Upper lobe of right lung (tissue), 1 donor: ENCODE results near the gene CNGA3. TPM values are rescaled to one million over a fixed set of nuclear protein-coding genes. Genes with fewer than 3 reads are reported as not detected.

Experiments
- ATAC-seq: fragments of 200-7000 bp; cut with Tn5 transposase; one replicate; pipeline ENCODE4 v1.9.1; 2020; ENCODE audit warnings: mild to moderate bottlenecking, moderate library complexity
- DNase-seq: peaks from one replicate; pipeline ENCODE4 v3.0.0-alpha.2; 2020
- H3K27ac ChIP-seq: fragments of 200-600 bp; one replicate; pipeline ENCODE4 v1.8.0; 2022
- H3K27me3 ChIP-seq: fragments of 200-600 bp; one replicate; pipeline ENCODE4 v1.8.0; 2022; ENCODE audit warnings: mild to moderate bottlenecking
- H3K36me3 ChIP-seq: fragments of 200-600 bp; one replicate; pipeline ENCODE4 v1.8.0; 2022
- H3K4me1 ChIP-seq: fragments of 200-600 bp; one replicate; pipeline ENCODE4 v1.8.0; 2022
- H3K4me3 ChIP-seq: fragments of 200-600 bp; one replicate; pipeline ENCODE4 v1.8.0; 2022; ENCODE audit warnings: mild to moderate bottlenecking
- H3K9me3 ChIP-seq: fragments of 200-600 bp; one replicate; pipeline ENCODE4 v1.8.0; 2022
- intact Hi-C: fragments of 100-400 bp; cut with DNase I; formaldehyde crosslinking; loops from one replicate; pipeline ENCODE4 v1.11.0; 2022
- total RNA-seq: library from RNA; stranded (reverse); fragmentation: NEBNext Ultra II Directional; extraction: Animal tissue kit (Norgen Biotek cat#: 25700); gene quantifications from one replicate; pipeline ENCODE4 v1.2.1, GENCODE V29; 2021
- TF ChIP-seq, protein P1 (sequence below): fragments of 200-600 bp; IDR thresholded peaks from one replicate; pipeline ENCODE4 v1.8.0; 2022; ENCODE audit warnings: antibody characterized with exemption
- donor health status: DM: no; HTN: yes; CAD: no; lungs with severe emphysema.

CNGA3 gene
- total RNA-seq, 1 donor from 2014 or later, result 0.17 TPM

- no peak for DNase-seq
- no peak overlapping the region for H3K27ac ChIP-seq
- intact Hi-C loops, result no loop called here
- H3K36me3 ChIP-seq, result no peaks in the 10 kb centered on the region
- H3K4me3 ChIP-seq, result no peak overlapping the region
- no peak for ATAC-seq
- H3K4me1 ChIP-seq, result no peaks in the 10 kb centered on the region
- TF ChIP-seq, protein P1, sequence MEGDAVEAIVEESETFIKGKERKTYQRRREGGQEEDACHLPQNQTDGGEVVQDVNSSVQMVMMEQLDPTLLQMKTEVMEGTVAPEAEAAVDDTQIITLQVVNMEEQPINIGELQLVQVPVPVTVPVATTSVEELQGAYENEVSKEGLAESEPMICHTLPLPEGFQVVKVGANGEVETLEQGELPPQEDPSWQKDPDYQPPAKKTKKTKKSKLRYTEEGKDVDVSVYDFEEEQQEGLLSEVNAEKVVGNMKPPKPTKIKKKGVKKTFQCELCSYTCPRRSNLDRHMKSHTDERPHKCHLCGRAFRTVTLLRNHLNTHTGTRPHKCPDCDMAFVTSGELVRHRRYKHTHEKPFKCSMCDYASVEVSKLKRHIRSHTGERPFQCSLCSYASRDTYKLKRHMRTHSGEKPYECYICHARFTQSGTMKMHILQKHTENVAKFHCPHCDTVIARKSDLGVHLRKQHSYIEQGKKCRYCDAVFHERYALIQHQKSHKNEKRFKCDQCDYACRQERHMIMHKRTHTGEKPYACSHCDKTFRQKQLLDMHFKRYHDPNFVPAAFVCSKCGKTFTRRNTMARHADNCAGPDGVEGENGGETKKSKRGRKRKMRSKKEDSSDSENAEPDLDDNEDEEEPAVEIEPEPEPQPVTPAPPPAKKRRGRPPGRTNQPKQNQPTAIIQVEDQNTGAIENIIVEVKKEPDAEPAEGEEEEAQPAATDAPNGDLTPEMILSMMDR, result no peak
- no peaks in the 10 kb centered on the region for H3K9me3 ChIP-seq
- no peaks in the 10 kb centered on the region for H3K27me3 ChIP-seq
Observed at GRCh38 chr2:98416383-98417159, 70.3 kb downstream of the CNGA3 start.

GRCh38 chr2:98419544-98419943 is 73.3 kb downstream of the CNGA3 start:
- no peak for ATAC-seq

DNA sequence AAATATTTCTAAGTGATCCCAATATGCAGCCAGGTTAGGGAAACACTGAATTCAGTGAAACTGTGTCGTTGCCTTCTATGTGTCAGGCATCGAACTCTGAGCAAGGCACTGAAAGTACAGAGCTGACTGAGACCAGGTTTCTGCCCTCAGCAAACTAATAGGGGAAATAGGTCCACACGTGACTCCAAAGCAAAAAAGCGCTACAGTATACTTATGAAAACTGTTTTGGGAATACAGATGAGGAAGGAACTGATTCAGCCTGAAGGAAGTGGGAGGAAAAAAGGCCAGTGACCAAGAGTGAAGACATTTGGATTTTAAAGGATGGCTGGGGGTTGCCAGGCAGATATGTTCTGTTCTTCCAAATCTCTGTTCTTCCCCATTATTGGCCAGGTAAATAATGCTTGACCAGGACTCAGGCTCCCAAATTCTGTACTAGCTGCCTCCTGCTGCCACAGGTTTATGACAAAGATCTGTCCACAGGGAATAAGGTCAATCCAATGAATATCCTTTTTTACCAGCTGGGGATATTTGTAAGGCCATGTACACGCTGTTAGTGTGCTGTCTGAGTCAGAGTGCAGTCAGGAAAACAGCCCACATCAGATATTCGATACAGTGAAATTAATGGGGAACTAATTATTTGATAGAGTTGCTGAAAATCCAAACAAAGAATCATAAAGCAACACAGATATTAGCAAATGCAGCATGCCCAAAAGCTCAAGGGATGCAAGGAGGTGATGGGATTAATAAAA is 73.9 kb downstream of the CNGA3 start:
- H3K27me3 ChIP-seq, result no peaks in the 10 kb centered on the region
- H3K4me1 ChIP-seq, result no peaks in the 10 kb centered on the region
- no peak overlapping the region for H3K4me3 ChIP-seq
- H3K36me3 ChIP-seq, result no peaks in the 10 kb centered on the region
- intact Hi-C loops, result no loop called here
- ATAC-seq, result no peak
- no peak for DNase-seq
- H3K9me3 ChIP-seq, result peaks cover 9% of the 10 kb centered on the region
- no peak overlapping the region for H3K27ac ChIP-seq
- TF ChIP-seq, protein P1, result no peak

More at GRCh38 chr2:98419544-98419943, 73.3 kb downstream of the CNGA3 start:
- TF ChIP-seq, protein P1, result no peak
- no peaks in the 10 kb centered on the region for H3K36me3 ChIP-seq
- no peaks in the 10 kb centered on the region for H3K4me1 ChIP-seq
- no peak for DNase-seq
- no peak overlapping the region for H3K27ac ChIP-seq
- intact Hi-C loops, result no loop called here
- peaks cover 9% of the 10 kb centered on the region for H3K9me3 ChIP-seq
- no peaks in the 10 kb centered on the region for H3K27me3 ChIP-seq
- H3K4me3 ChIP-seq, result no peak overlapping the region

DNA sequence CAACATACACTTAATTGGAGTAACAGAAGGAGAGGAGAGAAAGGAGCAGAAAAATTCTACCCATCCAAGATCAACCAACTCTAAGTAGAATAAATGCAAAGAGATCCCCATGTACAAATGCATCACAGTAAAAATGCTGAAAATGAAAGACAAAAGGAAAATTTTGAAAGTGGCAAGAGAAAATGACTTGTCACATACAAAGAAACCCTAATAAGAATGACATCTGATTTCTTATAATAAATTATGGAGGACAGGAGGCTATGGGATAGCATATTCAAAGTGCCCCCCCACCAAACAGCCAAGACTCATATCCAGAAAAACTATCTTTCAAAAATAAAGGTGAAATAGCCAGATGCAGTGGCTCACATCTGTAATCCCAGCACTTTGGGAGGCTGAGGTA is 76.2 kb downstream of the CNGA3 start:
- no peaks in the 10 kb centered on the region for H3K27me3 ChIP-seq
- no peaks in the 10 kb centered on the region for H3K36me3 ChIP-seq
- DNase-seq (no peak), ATAC-seq (no peak)
- intact Hi-C loops, result no loop called here
- peaks cover 9% of the 10 kb centered on the region for H3K9me3 ChIP-seq
- TF ChIP-seq, protein P1, result no peak
- H3K4me1 ChIP-seq, result no peaks in the 10 kb centered on the region
- H3K27ac ChIP-seq, result no peak overlapping the region
- no peak overlapping the region for H3K4me3 ChIP-seq

DNA sequence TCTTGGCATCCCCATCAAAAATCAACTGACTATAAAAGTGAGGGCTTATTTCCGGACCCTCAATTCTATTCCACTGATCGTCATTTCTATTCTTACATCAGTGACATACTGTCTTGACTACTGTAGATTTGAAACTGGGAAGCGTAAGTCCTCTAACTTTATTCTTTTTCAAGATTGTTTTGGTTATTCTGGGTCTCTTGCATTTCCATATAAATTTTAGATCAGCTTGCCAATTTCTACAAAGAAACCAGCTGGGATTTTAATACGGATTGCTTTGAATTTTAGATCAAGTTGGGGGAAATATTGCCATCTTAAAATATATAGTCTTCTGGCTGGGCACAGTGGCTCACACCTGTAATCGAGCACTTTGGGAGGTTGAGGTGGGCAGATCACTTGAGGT is 80.5 kb downstream of the CNGA3 start:
- Histone ChIP-seq H3K36me3 (no peaks in the 10 kb centered on the region), H3K4me1 (no peaks in the 10 kb centered on the region), H3K4me3 (no peak overlapping the region), H3K27me3 (no peaks in the 10 kb centered on the region), H3K9me3 (peaks cover 9% of the 10 kb centered on the region), H3K27ac (no peak overlapping the region)
- DNase-seq, result no peak
- intact Hi-C loops, result no loop called here
- ATAC-seq, result no peak
- TF ChIP-seq, protein P1, result no peak
